ENCODE measurements around the gene MLNR.

GRCh38 chr13:49253310-49253709, 33.2 kb downstream of the MLNR start:
- TF ChIP-seq SP1 (IDR thresholded peaks at IDR 0.05; ENCODE audit: low read depth) = no peak
- no peak for TF ChIP-seq CTCF (IDR thresholded peaks at IDR 0.05 in 2 of 3, conservative IDR thresholded peaks at IDR 0.05 in 1 of 3; ENCODE audit: borderline replicate concordance in 1 of 3, insufficient read depth in 1 of 3, low read depth in 2 of 3, low read length in 2 of 3)
- TF ChIP-seq POLR2A (IDR thresholded peaks at IDR 0.05; ENCODE audit: borderline replicate concordance, extremely low read depth, insufficient read depth, insufficient read length) = no peak
- no peak for TF ChIP-seq ZNF274 (IDR thresholded peaks at IDR 0.05; ENCODE audit: low read depth, low read length)
- TF ChIP-seq ZFX (IDR thresholded peaks at IDR 0.05) = no peak
